GM18867 (cell line): ENCODE measurements around the gene C4B.
"Not testable (repeated sequence)": the region's sequence is repeated elsewhere in the genome, so short reads cannot be mapped to it uniquely, and the experiment has no call there.

Experiments
- ATAC-seq: cut with Tn5 transposase; IDR thresholded peaks from one replicate; pipeline ENCODE4 v1.9.1; 2021; ENCODE audit warnings: mild to moderate bottlenecking, moderate library complexity; ENCODE audit not compliant: unreplicated experiment

The C4B gene

GRCh38 chr6:31980998-31981397 is 33.6 kb upstream of the C4B start:
- ATAC-seq, result not testable (repeated sequence)

DNA sequence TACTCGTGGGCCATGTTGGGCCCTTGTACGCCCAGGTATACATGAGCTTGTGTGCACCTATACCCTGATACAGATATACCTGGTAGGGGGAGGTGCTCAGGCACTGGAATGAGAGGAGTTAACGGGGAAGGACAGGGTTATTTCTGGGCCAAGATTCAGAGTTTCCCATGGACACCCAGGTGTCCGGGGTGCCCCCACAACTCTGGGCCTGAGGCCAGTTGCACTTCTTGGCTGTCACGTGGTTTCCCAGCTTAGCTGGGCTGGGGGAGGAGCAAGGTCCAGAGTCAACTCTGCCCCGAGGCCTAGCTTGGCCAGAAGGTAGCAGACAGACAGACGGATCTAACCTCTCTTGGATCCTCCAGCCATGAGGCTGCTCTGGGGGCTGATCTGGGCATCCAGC is 32.9 kb upstream of the C4B start, which contains the start of gene C4A:
TSS of gene C4A (plus strand) at position 314 of the 400 bp plus-strand sequence. CDS start at position 365, 51 bp downstream.
- ATAC-seq, result not testable (repeated sequence)

GRCh38 chr6:31989363-31989762 is 25.2 kb upstream of the C4B start:
- ATAC-seq, result not testable (repeated sequence)

DNA sequence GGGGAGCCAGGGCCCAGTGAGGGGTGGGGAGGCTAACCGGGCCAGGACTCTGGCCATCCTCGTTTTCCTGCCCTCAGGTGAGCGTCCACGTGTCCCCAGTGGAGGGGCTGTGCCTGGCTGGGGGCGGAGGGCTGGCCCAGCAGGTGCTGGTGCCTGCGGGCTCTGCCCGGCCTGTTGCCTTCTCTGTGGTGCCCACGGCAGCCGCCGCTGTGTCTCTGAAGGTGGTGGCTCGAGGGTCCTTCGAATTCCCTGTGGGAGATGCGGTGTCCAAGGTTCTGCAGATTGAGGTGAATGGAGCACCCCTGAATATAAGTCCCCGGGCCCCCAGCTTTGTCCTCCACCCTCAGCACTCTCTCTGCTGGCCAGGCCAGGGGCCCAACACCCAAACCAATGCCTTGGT is 20.2 kb upstream of the C4B start:
- ATAC-seq, result not testable (repeated sequence)

DNA sequence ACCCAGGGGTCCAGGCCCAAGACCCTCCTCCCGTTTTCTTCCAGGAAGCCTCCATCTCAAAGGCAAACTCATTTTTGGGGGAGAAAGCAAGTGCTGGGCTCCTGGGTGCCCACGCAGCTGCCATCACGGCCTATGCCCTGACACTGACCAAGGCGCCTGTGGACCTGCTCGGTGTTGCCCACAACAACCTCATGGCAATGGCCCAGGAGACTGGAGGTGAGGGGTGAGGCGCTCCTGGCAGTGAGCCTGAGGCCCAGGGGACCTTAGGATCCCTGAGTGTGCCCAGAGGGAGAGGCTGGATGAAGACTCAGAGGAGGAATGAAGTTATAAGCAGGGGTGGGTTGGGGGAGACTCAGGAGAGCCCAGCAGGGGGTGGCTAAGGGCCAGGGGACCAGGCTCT is 18.2 kb upstream of the C4B start:
- not testable (repeated sequence) for ATAC-seq

GRCh38 chr6:32002546-32003268 is 11.9 kb upstream of the C4B start:
- not testable (repeated sequence) for ATAC-seq

- not testable (repeated sequence) for ATAC-seq
These were observed 11.3 kb upstream of the C4B start for GRCh38 chr6:32003301-32003700.

DNA sequence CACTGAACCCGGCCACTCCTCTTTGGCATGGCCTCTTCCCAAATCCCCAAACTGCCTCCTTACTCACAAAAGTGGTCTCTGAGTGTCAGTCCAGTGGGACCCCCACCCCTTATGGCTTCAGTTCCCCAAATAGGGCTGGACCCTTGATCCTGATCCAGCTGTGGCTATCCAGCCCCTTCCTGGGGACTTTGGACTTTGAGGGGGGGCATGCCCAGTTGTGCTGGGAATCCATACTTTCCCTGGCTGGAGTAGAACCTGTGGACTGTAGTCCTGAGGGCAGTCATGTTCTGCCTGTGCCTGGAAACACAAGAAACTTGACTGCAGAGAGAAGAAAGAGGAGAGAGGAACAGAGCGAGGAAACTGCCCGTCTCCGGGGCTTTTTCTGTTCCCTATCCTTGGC is 10.2 kb upstream of the C4B start:
- ATAC-seq, result not testable (repeated sequence)

DNA sequence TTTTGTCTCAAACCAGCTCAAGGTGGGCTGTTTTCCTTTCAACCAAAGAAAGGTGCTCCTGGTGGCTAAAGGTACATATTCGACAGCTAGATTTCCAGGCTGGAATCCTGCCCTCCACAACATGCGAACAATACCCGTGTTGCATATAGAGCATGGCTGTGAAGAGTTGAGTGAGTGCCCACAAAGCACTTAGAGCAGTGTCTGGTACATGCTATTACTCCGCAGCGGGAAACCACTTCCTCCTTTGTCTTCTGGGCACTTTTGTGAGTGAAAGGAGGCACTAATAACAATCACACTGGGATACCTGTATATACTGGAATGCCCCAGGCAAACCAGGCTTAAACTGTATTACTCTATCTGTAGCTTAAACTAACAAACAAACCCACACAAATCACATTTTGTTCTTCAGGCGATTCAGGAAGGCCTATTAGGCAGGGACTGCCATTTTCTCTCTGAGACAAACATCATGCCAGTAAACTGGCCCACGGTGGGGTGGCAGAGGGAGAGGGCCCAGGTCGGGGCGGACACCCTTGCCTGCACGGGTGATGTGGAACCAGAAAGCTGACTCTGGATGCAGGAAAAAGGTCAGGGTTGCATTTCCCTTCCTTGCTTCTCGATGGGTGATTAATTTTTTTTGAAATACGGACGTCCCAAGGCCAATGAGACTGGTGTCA is 9.6 kb upstream of the C4B start:
- ATAC-seq, result not testable (repeated sequence)

- ATAC-seq, result not testable (repeated sequence)
These were observed 9.1 kb upstream of the C4B start for GRCh38 chr6:32005538-32005880.

DNA sequence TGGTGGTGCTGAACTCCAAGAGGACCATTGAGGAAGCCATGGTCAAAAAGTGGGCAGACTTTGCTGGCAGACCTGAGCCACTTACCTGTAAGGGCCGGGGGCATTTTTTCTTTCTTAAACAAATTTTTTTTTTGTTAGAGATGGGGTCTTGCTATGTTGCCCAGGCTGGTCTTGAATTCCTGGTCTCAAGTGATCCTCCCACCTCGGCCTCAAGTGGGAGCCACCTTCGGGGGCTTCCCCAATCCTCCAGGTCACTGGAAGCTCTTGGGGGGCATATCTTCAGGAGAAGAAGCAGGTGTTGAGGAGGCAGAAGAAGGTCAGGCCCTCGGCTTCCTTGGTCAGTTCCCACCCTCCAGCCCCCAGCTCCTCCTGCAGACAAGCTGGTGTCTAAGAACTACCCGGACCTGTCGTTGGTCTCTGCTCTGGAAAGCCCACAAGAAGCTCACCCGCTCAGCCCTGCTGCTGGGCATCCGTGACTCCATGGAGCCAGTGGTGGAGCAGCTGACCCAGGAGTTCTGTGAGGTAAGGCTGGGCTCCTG is 8.5 kb upstream of the C4B start:
- not testable (repeated sequence) for ATAC-seq

DNA sequence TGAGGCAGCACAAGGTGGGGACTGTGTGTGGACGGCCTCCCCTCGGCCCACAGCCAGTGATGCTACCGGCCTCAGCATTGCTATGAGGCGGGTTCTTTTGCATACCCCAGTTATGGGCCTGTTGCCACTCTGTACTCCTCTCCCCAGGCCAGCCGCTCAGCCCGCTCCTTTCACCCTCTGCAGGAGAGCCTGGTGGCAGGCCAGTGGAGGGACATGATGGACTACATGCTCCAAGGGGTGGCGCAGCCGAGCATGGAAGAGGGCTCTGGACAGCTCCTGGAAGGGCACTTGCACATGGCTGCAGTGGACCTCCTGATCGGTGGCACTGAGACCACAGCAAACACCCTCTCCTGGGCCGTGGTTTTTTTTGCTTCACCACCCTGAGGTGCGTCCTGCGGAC is 7.5 kb upstream of the C4B start:
- ATAC-seq, result not testable (repeated sequence)

DNA sequence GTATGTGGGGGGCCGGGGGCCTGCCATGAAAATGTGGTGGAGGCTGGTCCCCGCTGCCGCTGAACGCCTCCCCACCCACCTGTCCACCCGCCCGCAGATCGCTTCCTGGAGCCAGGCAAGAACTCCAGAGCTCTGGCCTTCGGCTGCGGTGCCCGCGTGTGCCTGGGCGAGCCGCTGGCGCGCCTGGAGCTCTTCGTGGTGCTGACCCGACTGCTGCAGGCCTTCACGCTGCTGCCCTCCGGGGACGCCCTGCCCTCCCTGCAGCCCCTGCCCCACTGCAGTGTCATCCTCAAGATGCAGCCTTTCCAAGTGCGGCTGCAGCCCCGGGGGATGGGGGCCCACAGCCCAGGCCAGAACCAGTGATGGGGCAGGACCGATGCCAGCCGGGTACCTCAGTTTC is 6.6 kb upstream of the C4B start:
- ATAC-seq, result not testable (repeated sequence)

DNA sequence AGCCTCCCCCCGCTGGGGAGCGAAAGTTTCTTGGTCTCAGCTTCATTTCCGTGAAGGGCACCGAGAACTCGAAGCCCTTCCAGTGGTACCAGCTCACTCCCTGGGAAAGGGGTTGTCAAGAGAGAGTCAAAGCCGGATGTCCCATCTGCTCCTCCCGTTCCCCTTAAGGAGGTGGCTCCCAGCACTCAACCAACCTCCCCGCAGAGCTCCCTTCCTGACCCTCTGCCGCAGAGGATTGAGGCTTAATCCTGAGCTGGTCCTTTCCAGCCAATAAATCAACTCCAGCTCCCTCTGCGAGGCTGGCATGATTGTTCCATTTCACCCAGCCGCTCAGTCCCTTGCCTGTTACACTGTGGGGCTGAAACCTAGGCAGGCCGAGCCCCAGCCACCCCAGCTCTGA is 6.0 kb upstream of the C4B start:
- ATAC-seq, result not testable (repeated sequence)

DNA sequence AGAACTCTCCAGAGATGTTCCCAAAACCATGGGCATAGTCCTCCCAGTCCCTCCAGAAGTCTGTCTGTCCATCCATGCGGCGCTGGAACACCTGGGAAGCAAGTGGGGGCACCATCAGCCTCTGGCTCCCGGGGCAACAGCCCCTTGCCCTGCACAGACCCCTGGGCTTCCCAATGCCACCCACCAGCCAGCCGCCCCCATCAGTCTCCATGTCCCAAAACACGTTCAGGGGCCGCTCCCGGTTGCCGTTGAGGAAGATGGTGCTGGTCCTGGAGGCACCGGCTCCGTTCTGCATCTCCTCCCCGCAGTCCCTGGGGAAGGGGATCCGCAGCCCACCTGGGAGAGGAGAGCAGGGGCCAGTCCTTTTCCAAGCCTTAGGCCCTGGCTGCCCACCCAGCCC is 5.1 kb upstream of the C4B start:
- not testable (repeated sequence) for ATAC-seq

DNA sequence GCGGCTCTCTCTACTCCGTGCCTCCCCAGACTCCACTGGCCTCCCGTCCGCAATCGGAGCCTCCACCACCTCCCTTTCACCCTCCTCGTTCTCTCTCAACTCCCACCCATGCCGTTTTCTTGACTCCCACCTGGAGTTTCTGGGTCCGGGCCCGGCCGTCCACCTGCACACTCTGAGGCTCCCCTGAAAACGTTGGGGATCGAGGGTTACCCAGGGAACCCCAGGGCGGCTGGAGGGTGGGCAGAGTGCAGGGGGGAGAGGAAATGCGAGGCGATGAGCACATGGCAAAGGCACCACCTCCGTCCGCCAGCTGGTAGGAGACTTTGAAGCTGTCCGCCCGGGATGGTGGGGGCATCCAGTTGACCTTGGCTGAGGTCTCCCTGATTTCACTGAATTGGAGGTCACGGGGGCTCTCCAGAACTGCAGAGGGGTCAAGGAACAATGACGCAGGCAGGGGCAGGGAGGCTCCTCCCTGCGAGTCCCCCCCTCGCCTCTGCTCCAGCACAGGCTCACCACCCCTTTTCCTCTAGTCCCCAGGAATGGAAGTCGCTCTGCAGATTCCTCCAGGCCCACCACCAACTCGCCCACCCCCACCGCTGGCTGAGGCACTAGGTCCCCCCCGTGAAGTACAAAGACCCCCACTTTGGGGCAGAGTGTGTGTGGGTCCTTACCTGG is 3.6 kb upstream of the C4B start:
- ATAC-seq, result not testable (repeated sequence)

DNA sequence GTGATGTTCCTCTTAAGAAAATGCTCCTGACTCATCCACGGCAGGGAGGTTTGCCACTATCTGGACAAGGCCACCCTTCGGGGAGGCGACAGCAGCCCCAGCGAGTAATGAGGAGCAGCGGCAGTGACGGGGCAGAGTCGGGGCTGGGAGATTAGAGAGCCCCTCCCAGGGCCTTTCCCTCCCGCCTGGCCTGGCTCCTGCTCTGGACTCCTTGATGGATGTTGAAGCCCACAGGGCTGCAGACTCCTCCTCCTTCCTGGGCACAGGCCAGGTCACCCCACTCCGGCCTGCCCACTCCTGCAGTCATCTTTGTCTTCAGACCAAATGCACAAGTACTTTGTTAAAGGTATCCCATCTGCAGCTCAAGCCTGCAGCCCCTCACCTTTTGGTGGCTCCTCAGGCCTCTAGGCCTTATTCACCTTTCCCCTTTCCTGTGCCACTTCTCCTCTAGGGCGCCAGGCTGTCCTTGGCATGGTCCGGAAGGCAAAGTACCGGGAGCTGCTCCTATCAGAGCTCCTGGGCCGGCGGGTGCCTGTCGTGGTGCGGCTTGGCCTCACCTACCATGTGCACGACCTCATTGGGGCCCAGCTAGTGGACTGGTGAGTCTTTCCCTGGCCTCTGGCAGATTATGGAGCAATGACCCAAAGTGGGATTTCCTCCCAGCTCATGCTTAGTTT is 1.5 kb upstream of the C4B start:
- ATAC-seq, result not testable (repeated sequence)

DNA sequence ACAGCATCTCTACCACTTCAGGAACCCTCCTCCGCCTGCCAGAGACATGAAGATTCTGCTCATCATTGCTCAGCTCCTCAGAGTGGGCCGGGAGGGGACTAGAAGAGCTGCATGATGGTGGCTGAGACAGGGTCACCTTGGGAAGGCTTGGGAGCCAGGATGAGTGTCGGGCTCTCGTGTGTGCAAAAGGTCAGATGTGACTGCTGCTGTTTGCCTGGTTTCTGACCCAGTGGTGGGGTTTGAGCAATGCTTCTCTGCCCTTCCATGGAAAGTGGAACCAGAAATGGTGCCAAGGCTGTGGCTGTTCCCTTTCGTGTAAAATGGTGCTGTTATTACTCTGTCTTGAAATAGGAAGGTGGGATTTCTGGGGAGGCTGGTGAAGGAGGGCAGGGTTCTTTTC is 857 bp upstream of the C4B start:
- ATAC-seq, result not testable (repeated sequence)

DNA sequence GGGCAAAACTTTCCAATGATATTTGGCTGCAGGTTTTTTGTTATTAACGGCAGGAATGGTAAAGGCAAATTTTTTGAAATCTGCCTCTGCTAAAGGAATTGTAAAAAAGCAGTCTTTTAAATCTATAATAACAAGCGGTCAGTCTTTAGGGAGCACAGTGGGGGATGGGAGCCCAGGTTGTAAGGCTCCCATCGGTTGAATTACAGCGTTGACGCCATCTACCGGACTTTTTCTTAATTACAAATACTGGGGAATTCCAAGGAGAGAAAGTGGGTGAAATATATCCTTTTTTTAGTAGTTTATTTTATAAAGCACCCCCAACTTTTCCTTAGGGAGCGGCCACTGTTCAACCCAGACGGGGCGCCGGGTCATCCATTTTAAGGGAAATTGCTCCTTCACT is 7.5 kb downstream of the C4B start:
- ATAC-seq, result not testable (repeated sequence)

DNA sequence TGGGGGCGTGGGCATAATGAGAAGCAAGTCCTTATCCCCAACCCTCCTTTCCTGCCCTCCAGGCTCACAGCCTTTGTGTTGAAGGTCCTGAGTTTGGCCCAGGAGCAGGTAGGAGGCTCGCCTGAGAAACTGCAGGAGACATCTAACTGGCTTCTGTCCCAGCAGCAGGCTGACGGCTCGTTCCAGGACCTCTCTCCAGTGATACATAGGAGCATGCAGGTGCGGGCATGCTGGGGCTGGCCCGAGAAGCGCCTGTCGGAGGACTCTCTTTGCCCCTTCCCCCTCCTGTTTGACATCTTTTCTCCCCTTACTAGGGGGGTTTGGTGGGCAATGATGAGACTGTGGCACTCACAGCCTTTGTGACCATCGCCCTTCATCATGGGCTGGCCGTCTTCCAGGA is 14.0 kb downstream of the C4B start:
- ATAC-seq, result not testable (repeated sequence)

GRCh38 chr6:32029553-32029952 is 15.0 kb downstream of the C4B start:
- ATAC-seq, result not testable (repeated sequence)
